Retinal pigment epithelial cell (primary cell): Measurements from ENCODE around the gene CIROP.

ENCODE experiments used
- DNase-seq: peaks from one replicate; pipeline ENCODE4 v3.0.0-alpha.2; 2010; ENCODE audit warnings: low read depth
- H3K4me3 ChIP-seq: 2 replicates; pipeline ENCODE4 v1.5.1; 2011; ENCODE audit warnings: mild to moderate bottlenecking, low read length, control low read depth, moderate library complexity
- TF ChIP-seq, protein P1 (sequence below): conservative IDR thresholded peaks from 2 replicates; pipeline ENCODE4 v1.5.1; 2011; ENCODE audit warnings: low read depth, low read length, control low read depth, inconsistent platforms

CIROP gene

GRCh38 chr14:23052671-23053070, 52.1 kb downstream of the CIROP start:
- TF ChIP-seq, protein P1, sequence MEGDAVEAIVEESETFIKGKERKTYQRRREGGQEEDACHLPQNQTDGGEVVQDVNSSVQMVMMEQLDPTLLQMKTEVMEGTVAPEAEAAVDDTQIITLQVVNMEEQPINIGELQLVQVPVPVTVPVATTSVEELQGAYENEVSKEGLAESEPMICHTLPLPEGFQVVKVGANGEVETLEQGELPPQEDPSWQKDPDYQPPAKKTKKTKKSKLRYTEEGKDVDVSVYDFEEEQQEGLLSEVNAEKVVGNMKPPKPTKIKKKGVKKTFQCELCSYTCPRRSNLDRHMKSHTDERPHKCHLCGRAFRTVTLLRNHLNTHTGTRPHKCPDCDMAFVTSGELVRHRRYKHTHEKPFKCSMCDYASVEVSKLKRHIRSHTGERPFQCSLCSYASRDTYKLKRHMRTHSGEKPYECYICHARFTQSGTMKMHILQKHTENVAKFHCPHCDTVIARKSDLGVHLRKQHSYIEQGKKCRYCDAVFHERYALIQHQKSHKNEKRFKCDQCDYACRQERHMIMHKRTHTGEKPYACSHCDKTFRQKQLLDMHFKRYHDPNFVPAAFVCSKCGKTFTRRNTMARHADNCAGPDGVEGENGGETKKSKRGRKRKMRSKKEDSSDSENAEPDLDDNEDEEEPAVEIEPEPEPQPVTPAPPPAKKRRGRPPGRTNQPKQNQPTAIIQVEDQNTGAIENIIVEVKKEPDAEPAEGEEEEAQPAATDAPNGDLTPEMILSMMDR: no peak

GRCh38 chr14:23052182-23052623, 52.6 kb downstream of the CIROP start:
- TF ChIP-seq, protein P1: peak; percentile 66
- H3K4me3 ChIP-seq: no peak overlapping the region
- no peak for DNase-seq

More at GRCh38 chr14:23052671-23053070, 52.1 kb downstream of the CIROP start:
- no peak for DNase-seq
- no peak overlapping the region for H3K4me3 ChIP-seq

DNA sequence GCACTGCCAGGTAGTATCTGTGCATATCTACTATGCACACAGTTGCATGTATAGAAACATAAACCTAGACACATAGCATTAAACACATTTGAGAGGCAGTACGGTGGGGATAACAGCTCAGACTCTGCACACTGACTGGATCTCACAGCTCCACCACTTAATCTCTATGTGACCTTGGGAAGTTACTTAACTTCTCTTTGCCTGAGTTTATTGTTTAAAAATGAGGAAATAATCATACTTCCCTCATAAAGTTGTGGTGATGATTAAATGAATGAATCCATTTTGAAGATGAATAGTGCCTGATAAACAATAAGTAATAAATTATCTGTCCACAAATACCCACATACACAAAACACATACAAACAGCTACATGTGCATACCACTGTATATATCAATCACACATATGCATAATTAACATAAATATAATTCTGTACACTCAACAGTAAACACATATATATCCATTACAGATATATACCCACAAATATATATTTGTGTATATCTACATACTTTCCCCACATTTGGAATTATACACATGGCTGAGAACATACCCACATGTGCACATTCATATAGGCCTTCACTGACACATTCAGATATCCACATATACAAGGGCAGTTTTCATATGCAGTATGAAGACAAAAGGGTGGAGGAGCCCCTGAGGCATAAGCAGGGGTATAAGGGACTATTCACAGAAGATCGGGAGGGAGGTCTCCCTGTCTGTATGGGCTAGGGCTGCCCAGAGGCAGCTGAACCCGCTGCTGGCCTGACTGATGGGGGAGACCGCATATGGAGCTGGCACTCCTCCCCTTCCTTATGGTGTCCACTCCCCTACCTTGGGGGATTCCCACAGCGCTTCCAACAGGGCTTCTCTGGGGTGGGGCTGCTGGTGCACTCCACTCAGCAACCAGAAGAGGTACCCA, 53.4 kb downstream of the CIROP start:
- DNase-seq: no peak
- TF ChIP-seq, protein P1: no peak
- no peak overlapping the region for H3K4me3 ChIP-seq
